HUES64 (cell line): ENCODE results near the gene ZNF665. TPM values are rescaled to one million over a fixed set of nuclear protein-coding genes. Genes with fewer than 3 reads are reported as not detected.
"Not testable (repeated sequence)": the region's sequence is repeated elsewhere in the genome, so short reads cannot be mapped to it uniquely, and the experiment has no call there.

Experiments used
- H3K27ac ChIP-seq: 2 replicates; pipeline ENCODE4 v1.7.0; 2013; ENCODE audit warnings: low read depth, low read length, inconsistent platforms
- H3K27me3 ChIP-seq: 2 replicates; pipeline ENCODE4 v1.6.1; 2013; ENCODE audit warnings: mild to moderate bottlenecking, low read length; ENCODE audit not compliant: insufficient read depth
- H3K36me3 ChIP-seq: 2 replicates; pipeline ENCODE4 v1.6.1; 2013; ENCODE audit warnings: mild to moderate bottlenecking, low read length; ENCODE audit not compliant: insufficient read depth
- H3K4me1 ChIP-seq: 2 replicates; pipeline ENCODE4 v1.6.1; 2013; ENCODE audit warnings: mild to moderate bottlenecking, low read length, moderate library complexity; ENCODE audit not compliant: insufficient read depth
- H3K4me3 ChIP-seq: 2 replicates; pipeline ENCODE4 v1.5.1; 2013; ENCODE audit warnings: mild to moderate bottlenecking, low read length, moderate library complexity
- H3K9ac ChIP-seq: 2 replicates; pipeline ENCODE4 v1.6.1; 2013; ENCODE audit warnings: mild to moderate bottlenecking, low read depth, low read length
- H3K9me3 ChIP-seq: 2 replicates; pipeline ENCODE4 v1.6.1; 2013; ENCODE audit warnings: low read depth, low read length; ENCODE audit not compliant: insufficient read depth
- WGBS: fragments of 150-250, 120-280 bp; methylation state at CpG from one replicate; pipeline ENCODE4 v1.1.7; 2013; ENCODE audit warnings: missing lambda C conversion rate; 5-methylcytosine and 5-hydroxymethylcytosine counted together
- polyA plus RNA-seq, 2 experiments: library from polyadenylated mRNA; stranded (reverse); fragments of 50-300 nt; gene quantifications; one replicate each; pipeline ENCODE4 v1.2.3, GENCODE V29; 2013

The ZNF665 gene
- 1.9 TPM for polyA plus RNA-seq (2013, experiment 1 of 2)
- 2.3 TPM for polyA plus RNA-seq (2013, experiment 2 of 2)

- H3K27me3 ChIP-seq = 0 out of 2 replicates have a peak, but pooled peaks cover 11% of the 10 kb centered on the region
- peaks cover 5% of the 10 kb centered on the region; the same call in 1 of the 2 replicates for H3K36me3 ChIP-seq
- H3K4me1 ChIP-seq = 0 out of 2 replicates have a peak, but pooled peaks cover 4% of the 10 kb centered on the region
- H3K9me3 ChIP-seq = no peaks in the 10 kb centered on the region
- H3K27ac ChIP-seq = peak within 1 kb of the TSS; percentile 54; the same call in 1 of the 2 replicates
- WGBS = 23% methylated on average over 53 of the region's 53 CpGs
- H3K9ac ChIP-seq = peak within 1 kb of the TSS; percentile 86
- H3K4me3 ChIP-seq = peak within 1 kb of the TSS; percentile 99
These were observed at the start of gene ZNF665 for GRCh38 chr19:53192771-53193534. Gene ZNF665 (minus strand): TSS chr19:53193358. CDS start chr19:53182898, 10,460 bp downstream.

- H3K36me3 ChIP-seq = peaks cover 55% of the 10 kb centered on the region
- no peak overlapping the region for H3K9ac ChIP-seq
- peaks cover 92% of the 10 kb centered on the region for H3K9me3 ChIP-seq
These were observed 44.1 kb upstream of the ZNF665 start for GRCh38 chr19:53237114-53237777.

GRCh38 chr19:53224606-53225005 is 31.4 kb upstream of the ZNF665 start:
- WGBS = 95% methylated on average over 20 of the region's 20 CpGs
- Histone ChIP-seq H3K27ac (no peak overlapping the region), H3K4me3 (no peak overlapping the region), H3K9ac (no peak overlapping the region), H3K4me1 (no peaks in the 10 kb centered on the region), H3K9me3 (peaks cover 58% of the 10 kb centered on the region), H3K27me3 (no peaks in the 10 kb centered on the region), H3K36me3 (no peaks in the 10 kb centered on the region)

More at GRCh38 chr19:53237114-53237777, 44.1 kb upstream of the ZNF665 start:
- no peaks in the 10 kb centered on the region for H3K27me3 ChIP-seq
- no peak overlapping the region for H3K27ac ChIP-seq
- H3K4me1 ChIP-seq = no peaks in the 10 kb centered on the region
- 83% methylated on average over 4 of the region's 4 CpGs for WGBS
- H3K4me3 ChIP-seq = no peak overlapping the region

GRCh38 chr19:53222716-53223115 is 29.6 kb upstream of the ZNF665 start:
- H3K27me3 ChIP-seq, H3K9ac ChIP-seq, H3K27ac ChIP-seq, H3K36me3 ChIP-seq, H3K4me3 ChIP-seq, H3K4me1 ChIP-seq: not testable (repeated sequence)
- H3K9me3 ChIP-seq = peaks cover 56% of the 10 kb centered on the region
- 93% methylated on average over 23 of the region's 28 CpGs for WGBS

GRCh38 chr19:53212703-53213320 is 19.7 kb upstream of the ZNF665 start:
- no peak overlapping the region for H3K9ac ChIP-seq

GRCh38 chr19:53211554-53211953 is 18.4 kb upstream of the ZNF665 start:
- not testable (repeated sequence) for H3K4me3 ChIP-seq, H3K27me3 ChIP-seq, H3K36me3 ChIP-seq, H3K27ac ChIP-seq, H3K4me1 ChIP-seq, H3K9ac ChIP-seq
- H3K9me3 ChIP-seq = peaks cover 68% of the 10 kb centered on the region
- 83% methylated on average over 1 of the region's 3 CpGs for WGBS

More at GRCh38 chr19:53212703-53213320, 19.7 kb upstream of the ZNF665 start:
- H3K36me3 ChIP-seq = no peaks in the 10 kb centered on the region
- H3K27me3 ChIP-seq = no peaks in the 10 kb centered on the region
- 100% methylated on average over 2 of the region's 2 CpGs for WGBS
- H3K9me3 ChIP-seq = peaks cover 75% of the 10 kb centered on the region
- no peak overlapping the region for H3K27ac ChIP-seq
- no peaks in the 10 kb centered on the region for H3K4me1 ChIP-seq
- H3K4me3 ChIP-seq = no peak overlapping the region

DNA sequence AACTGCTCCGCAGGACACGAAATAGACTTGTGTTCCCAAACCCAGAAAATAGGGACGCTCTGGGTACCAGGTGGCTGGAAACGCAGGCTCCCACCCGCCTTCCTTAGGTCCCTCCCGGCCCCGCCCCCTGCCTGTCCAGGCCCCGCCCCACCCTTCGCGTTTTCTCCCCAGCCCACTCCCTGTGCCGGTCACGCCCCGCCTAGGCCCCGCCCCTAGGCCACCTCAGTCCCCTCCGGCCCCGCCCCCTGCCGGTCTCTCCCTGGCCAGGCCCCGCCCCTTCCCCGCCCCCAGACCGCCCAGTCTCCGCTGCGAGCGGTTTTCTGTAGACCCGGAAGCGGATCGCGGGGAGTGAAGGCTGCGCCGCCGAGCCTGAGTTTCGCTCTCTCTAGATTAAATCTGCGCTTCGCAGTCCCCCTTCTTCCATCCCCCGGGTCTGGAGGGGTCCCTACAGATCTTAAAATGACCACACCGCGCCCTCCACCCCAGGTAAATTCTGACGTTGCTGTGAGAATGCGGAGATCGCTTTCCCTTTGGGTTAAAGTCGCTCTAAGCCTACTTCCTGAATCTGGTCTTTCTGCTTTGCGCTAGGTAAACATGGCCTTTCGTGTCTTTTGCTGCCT is 3.7 kb upstream of the ZNF665 start:
- 0 out of 2 replicates have a peak, but pooled peaks cover 4% of the 10 kb centered on the region for H3K4me1 ChIP-seq
- peak overlapping the region; percentile 100 for H3K4me3 ChIP-seq
- 3% methylated on average over 42 of the region's 42 CpGs for WGBS
- H3K36me3 ChIP-seq = no peaks in the 10 kb centered on the region
- peak overlapping the region; percentile 87 for H3K9ac ChIP-seq
- H3K9me3 ChIP-seq = peaks cover 7% of the 10 kb centered on the region; the same call in 1 of the 2 replicates
- 0 out of 2 replicates have a peak, but pooled peaks cover 9% of the 10 kb centered on the region for H3K27me3 ChIP-seq
- 0 out of 2 replicates have a peak overlapping the region, but pooled peaks have one; percentile 48 for H3K27ac ChIP-seq

- H3K4me3 ChIP-seq = no peak overlapping the region
- H3K27ac ChIP-seq = no peak overlapping the region
- 0 out of 2 replicates have a peak, but pooled peaks cover 11% of the 10 kb centered on the region for H3K27me3 ChIP-seq
- peaks cover 5% of the 10 kb centered on the region; the same call in 1 of the 2 replicates for H3K36me3 ChIP-seq
- 8% methylated on average over 3 of the region's 3 CpGs for WGBS
- H3K9me3 ChIP-seq = no peaks in the 10 kb centered on the region
- no peak overlapping the region for H3K9ac ChIP-seq
- H3K4me1 ChIP-seq = 0 out of 2 replicates have a peak, but pooled peaks cover 4% of the 10 kb centered on the region
These were observed 2.2 kb upstream of the ZNF665 start for GRCh38 chr19:53195265-53195903.

- peaks cover 5% of the 10 kb centered on the region; the same call in 1 of the 2 replicates for H3K36me3 ChIP-seq
- no peak overlapping the region for H3K27ac ChIP-seq
- H3K9me3 ChIP-seq = no peaks in the 10 kb centered on the region
- 78% methylated on average over 12 of the region's 12 CpGs for WGBS
- no peak overlapping the region for H3K9ac ChIP-seq
- peak overlapping the region; percentile 99 for H3K4me3 ChIP-seq
- 0 out of 2 replicates have a peak, but pooled peaks cover 11% of the 10 kb centered on the region for H3K27me3 ChIP-seq
- H3K4me1 ChIP-seq = 0 out of 2 replicates have a peak, but pooled peaks cover 4% of the 10 kb centered on the region
These were observed 521 bp upstream of the ZNF665 start for GRCh38 chr19:53193535-53194222.

DNA sequence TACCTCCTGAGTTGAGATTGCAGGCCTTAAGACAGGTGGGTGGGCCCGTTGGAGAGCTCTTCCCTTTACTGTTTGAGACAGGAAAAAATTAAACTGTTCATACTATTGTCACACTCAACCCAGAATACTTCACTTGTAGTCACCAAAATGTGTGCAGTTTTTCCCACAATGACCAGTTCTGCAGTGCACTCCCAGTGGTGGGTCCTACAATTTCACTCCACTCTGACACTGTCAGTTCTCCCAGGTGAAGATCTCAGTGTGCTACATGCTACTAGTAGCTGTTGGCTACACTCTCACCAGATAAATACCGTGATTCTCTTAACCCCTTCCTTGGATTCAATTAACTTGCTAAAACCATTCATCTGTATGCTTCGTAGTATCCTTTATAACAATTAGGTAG is 2.9 kb downstream of the ZNF665 start:
- H3K36me3 ChIP-seq = peaks cover 5% of the 10 kb centered on the region; the same call in 1 of the 2 replicates
- no peaks in the 10 kb centered on the region for H3K9me3 ChIP-seq
- 98% methylated on average over 3 of the region's 3 CpGs for WGBS
- no peak overlapping the region for H3K9ac ChIP-seq
- H3K27me3 ChIP-seq = 0 out of 2 replicates have a peak, but pooled peaks cover 5% of the 10 kb centered on the region
- no peak overlapping the region for H3K27ac ChIP-seq
- no peak overlapping the region for H3K4me3 ChIP-seq
- no peaks in the 10 kb centered on the region for H3K4me1 ChIP-seq
